PFSK-1 (cell line): ENCODE results near the gene AJM1.

Experiments used
- FOXP2 ChIP-seq: optimal IDR thresholded peaks from 2 replicates; pipeline ENCODE3; 2011; ENCODE audit warnings: borderline replicate concordance, control low read depth, inconsistent platforms; ENCODE audit not compliant: insufficient read depth; ENCODE audit errors: extremely low read length, extremely low read depth
- POLR2AphosphoS5 ChIP-seq: IDR thresholded peaks from 2 replicates; pipeline ENCODE4 v1.6.1; 2012; ENCODE audit warnings: low read depth, mild to moderate bottlenecking, control low read depth, low read length, moderate library complexity
- SIN3A ChIP-seq: IDR thresholded peaks from 2 replicates; pipeline ENCODE4 v1.6.1; 2012; ENCODE audit warnings: mild to moderate bottlenecking, low read length, moderate library complexity, borderline replicate concordance; ENCODE audit not compliant: insufficient read depth
- TAF1 ChIP-seq: IDR thresholded peaks from 2 replicates; pipeline ENCODE4 v1.6.1; 2012; ENCODE audit warnings: low read length, control low read depth, borderline replicate concordance; ENCODE audit not compliant: insufficient read depth
- TF ChIP-seq, protein P1 (sequence below), 2 experiments: IDR thresholded peaks; 2 replicates each; pipeline versions ENCODE4 v1.6.1 to v1.8.0; 2011 to 2012; ENCODE audit warnings: low read depth in 2 of 2, low read length in 2 of 2, control low read depth in 1 of 2, inconsistent platforms in 1 of 2, mild to moderate bottlenecking in 1 of 2, moderate library complexity in 1 of 2; ENCODE audit not compliant: insufficient read depth in 1 of 2

The AJM1 gene

DNA sequence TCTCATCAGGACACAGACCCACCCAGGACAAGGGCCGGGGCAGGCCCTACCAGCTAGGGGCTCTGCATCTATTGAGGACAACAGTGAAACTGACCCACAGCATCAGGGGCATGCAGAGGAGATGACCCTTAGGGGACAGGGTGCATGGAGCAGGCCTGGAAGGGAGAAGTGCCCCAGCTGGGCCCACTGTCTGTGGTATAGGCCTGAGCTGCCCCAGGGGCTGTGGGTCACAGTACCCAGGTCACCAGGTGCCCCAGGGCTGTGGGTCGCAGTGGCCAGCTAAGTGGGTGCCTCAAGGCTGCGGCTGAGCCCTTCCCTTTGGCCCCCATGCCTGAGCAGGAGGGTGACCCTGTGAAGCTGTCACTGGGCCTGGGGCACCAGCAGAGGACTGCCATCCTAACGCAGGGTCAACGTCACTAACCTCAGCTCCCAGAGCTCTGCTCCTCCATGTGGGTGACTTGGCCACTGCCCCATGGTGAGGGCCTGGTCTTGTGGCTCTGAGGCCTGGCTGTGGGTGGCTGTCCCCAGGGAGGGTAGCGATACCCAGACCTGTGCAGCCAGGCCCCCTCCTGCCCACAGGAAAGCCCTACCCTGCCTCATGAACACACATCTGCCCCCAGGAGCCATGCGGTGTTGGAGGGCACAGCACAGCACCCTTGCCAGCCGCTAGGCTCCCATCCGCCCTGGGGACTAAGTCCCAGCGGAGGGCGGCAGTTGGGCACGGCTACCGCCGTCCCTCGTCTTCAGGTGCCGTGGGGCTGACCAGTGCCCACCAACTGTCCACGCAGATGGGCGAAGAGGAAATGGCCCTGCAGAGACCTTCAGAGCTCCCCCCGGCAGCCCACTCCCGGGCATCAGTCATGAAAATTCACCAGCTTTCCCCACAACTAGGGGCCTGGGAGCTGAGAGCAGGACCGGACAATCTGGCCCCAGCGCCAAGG lies 18.9 kb downstream of the AJM1 start:
- TF ChIP-seq POLR2AphosphoS5 (peak; percentile 67), FOXP2 (no peak)
- TF ChIP-seq, protein P1, sequence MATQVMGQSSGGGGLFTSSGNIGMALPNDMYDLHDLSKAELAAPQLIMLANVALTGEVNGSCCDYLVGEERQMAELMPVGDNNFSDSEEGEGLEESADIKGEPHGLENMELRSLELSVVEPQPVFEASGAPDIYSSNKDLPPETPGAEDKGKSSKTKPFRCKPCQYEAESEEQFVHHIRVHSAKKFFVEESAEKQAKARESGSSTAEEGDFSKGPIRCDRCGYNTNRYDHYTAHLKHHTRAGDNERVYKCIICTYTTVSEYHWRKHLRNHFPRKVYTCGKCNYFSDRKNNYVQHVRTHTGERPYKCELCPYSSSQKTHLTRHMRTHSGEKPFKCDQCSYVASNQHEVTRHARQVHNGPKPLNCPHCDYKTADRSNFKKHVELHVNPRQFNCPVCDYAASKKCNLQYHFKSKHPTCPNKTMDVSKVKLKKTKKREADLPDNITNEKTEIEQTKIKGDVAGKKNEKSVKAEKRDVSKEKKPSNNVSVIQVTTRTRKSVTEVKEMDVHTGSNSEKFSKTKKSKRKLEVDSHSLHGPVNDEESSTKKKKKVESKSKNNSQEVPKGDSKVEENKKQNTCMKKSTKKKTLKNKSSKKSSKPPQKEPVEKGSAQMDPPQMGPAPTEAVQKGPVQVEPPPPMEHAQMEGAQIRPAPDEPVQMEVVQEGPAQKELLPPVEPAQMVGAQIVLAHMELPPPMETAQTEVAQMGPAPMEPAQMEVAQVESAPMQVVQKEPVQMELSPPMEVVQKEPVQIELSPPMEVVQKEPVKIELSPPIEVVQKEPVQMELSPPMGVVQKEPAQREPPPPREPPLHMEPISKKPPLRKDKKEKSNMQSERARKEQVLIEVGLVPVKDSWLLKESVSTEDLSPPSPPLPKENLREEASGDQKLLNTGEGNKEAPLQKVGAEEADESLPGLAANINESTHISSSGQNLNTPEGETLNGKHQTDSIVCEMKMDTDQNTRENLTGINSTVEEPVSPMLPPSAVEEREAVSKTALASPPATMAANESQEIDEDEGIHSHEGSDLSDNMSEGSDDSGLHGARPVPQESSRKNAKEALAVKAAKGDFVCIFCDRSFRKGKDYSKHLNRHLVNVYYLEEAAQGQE (IDR thresholded peaks at IDR 0.05; ENCODE audit: insufficient read depth in 1 of 2, low read depth in 2 of 2, low read length in 2 of 2) = no peak

DNA sequence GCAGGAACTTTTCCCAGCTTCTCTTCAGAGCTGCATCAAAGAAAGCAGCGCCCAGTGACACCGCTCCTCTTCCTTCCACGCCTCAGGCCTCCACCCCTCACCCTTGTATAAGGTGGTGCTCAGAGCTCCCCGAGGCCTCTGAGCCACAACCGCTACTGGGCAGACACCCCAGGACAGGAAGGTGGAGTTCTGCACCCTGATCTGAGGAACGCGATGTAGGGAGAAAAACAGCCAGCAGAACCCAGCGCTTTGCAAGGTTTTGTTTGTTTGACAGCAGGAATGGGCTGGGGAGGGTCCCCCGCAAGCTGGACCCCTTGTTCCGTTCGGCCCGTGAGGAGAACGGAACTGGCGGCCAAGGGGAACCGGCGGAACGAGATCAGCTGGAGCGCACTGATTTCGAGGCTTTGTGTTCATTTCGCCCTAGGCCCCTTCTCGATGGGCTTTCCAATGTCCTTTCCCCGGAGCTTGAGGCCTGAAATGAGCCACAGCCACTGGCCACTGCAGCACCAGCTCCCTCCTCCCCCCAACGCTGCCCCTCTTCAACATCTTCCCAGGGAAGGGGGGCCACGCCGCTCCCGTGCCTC lies 19.7 kb downstream of the AJM1 start:
- TF ChIP-seq FOXP2 (no peak), TAF1 (no peak), SIN3A (no peak), POLR2AphosphoS5 (no peak)
- TF ChIP-seq, protein P1 (IDR thresholded peaks at IDR 0.05; ENCODE audit: insufficient read depth in 1 of 2, low read depth in 2 of 2, low read length in 2 of 2) = no peak

DNA sequence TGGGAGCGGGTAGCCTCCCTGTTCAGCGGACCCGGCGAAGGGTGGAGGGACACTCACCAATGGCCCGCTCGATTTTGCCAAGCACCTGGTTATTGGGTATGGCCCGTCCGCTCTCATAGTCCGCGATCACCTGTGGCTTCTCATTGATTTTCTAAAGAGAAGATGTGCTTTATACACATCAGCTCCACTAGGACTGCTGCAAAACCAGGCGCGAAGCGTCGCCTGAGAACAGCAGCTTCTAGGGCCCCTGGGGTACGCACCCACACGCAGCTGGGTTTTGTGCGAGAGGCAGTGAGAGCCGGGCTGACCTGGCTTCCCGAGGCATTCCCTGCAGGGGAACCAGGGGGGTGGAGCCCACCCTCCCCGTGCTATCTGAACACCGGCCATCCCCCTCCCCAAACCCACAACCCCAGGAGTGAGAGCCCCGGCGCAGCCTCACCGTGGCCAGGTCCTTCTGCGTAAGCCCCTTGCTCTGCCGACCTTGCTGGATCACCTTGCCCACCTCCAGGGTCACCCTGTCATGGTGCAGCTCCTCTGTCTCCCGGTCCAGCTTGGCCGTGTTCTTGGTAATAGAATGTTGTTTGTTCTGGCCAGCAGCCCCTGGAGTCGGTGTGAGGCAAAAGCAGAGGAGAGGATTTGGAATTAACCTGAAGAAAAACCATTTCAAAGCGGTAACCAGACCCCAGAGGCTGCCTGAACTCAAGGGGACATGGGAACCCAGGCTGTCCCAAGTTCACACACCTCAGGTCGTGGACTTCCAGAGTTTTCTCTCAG lies 20.8 kb downstream of the AJM1 start:
- no peak for TF ChIP-seq SIN3A
- no peak for TF ChIP-seq POLR2AphosphoS5
- TF ChIP-seq FOXP2 = no peak
- no peak for TF ChIP-seq TAF1
- TF ChIP-seq, protein P1 (IDR thresholded peaks at IDR 0.05; ENCODE audit: insufficient read depth in 1 of 2, low read depth in 2 of 2, low read length in 2 of 2) = no peak

DNA sequence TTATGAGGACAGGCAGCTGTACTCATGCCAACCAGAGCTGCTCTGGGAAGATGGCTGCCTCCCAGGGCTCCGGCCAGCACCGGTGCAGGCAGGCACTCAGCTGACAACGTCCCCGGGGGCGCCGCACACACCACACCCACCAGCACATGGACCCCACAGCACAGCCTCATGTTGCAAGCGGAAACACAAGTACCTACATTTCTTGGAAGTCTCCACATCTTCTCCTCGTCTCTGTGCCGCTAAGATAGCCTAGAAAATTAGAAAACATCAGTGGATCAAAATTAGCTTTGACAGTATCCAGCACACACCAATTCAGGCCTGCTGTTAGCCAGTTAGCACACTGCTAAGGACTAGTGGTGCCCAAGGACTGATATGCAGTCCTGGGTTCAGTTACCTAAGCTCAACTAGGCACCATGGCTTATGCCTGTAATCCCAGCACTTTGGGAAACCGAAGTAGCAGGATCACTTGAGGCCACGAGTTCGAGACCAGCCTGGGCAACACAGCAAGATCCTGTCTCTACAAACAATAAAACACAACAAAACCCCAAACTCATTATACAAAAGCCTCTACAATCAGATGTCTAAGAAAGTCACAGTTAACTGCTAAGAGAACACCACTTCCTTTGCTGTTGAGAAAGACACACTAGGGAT lies 21.5 kb downstream of the AJM1 start:
- TF ChIP-seq, protein P1 (IDR thresholded peaks at IDR 0.05; ENCODE audit: insufficient read depth in 1 of 2, low read depth in 2 of 2, low read length in 2 of 2) = no peak
- TF ChIP-seq FOXP2 (no peak), SIN3A (no peak), POLR2AphosphoS5 (no peak), TAF1 (no peak)
